Measurements from ENCODE around the gene ADD1.

GRCh38 chr4:2961811-2962441 is 118.3 kb downstream of the ADD1 start:
- TF ChIP-seq CTCF (IDR thresholded peaks at IDR 0.05) (no peak), ZFX (IDR thresholded peaks at IDR 0.05; ENCODE audit: borderline replicate concordance) (no peak)
